ENCODE data around the gene KRTAP5-8. TPM values are rescaled to one million over a fixed set of nuclear protein-coding genes. Genes with fewer than 3 reads are reported as not detected.

KRTAP5-8 gene
- total and polyA plus RNA-seq, 2 of the 4 experiments (the other 2 are of a cell fraction), result 0.07 TPM; not detected in 1

- H3K4me1 ChIP-seq (ENCODE audit: control insufficient read depth, insufficient read depth, low read length), result no peaks in the 10 kb centered on the region
- TF ChIP-seq CEBPB (IDR thresholded peaks at IDR 0.05; ENCODE audit: low read depth, low read length) (no peak), POLR2A (IDR thresholded peaks at IDR 0.05; ENCODE audit: low read depth, low read length) (no peak), RCOR1 (IDR thresholded peaks at IDR 0.05; ENCODE audit: insufficient replicate concordance, low read length) (no peak), NFE2L2 (IDR thresholded peaks at IDR 0.05; ENCODE audit: low read depth, low read length) (no peak), FOS (IDR thresholded peaks at IDR 0.05; ENCODE audit: low read depth, low read length) (no peak), RAD21 (IDR thresholded peaks at IDR 0.05; ENCODE audit: low read length) (no peak), SMC3 (IDR thresholded peaks at IDR 0.05; ENCODE audit: low read depth, low read length) (no peak), CHD1 (IDR thresholded peaks at IDR 0.05; ENCODE audit: low read depth, low read length) (no peak), BHLHE40 (IDR thresholded peaks at IDR 0.05; ENCODE audit: low read depth, low read length) (no peak), MXI1 (IDR thresholded peaks at IDR 0.05; ENCODE audit: borderline replicate concordance, low read depth, low read length) (no peak), CTCF (conservative IDR thresholded peaks at IDR 0.05; ENCODE audit: low read depth, low read length) (no peak)
- 0 out of 2 replicates have a peak, but pooled peaks cover 4% of the 10 kb centered on the region for H3K9me1 ChIP-seq (ENCODE audit: insufficient read depth, low read length)
- POLR2A ChIA-PET (ENCODE audit: unreplicated experiment), result no interaction called here
- no peak overlapping the region for H4K8ac ChIP-seq (ENCODE audit: low read depth in 2 of 2, low read length in 2 of 2)
- CTCF ChIA-PET, result no interaction called here
- H3K4me2 ChIP-seq (ENCODE audit: low read depth, low read length), result no peak overlapping the region
- H3K27ac ChIP-seq (ENCODE audit: insufficient read depth, low read length), result no peak overlapping the region
- no peak overlapping the region for H4K5ac ChIP-seq (ENCODE audit: low read depth, low read length)
- no peak overlapping the region for H2BK15ac ChIP-seq (ENCODE audit: low read depth, low read length)
- intact Hi-C loops (cut with micrococcal nuclease) (no loop called here), dilution Hi-C loops (cut with HindIII; ENCODE audit: low sequenced_read_pairs, unreplicated experiment) (no loop called here), in situ Hi-C loops (cut with MboI; ENCODE audit: low sequenced_read_pairs) (no loop called here)
- ATAC-seq (ENCODE audit: low read depth) (no peak), DNase-seq (no peak)
- no peak overlapping the region for H2BK120ac ChIP-seq (ENCODE audit: low read depth, low read length)
- H3K9ac ChIP-seq (ENCODE audit: low read depth, low read length), result no peak overlapping the region
- H3K36me3 ChIP-seq (ENCODE audit: control insufficient read depth, insufficient read depth, low read length), result peaks cover 27% of the 10 kb centered on the region
- no peak overlapping the region for H2BK20ac ChIP-seq (ENCODE audit: low read depth, low read length)
- BruUV-seq (replicated peaks), result no TSS peak
- no peak overlapping the region for H2BK5ac ChIP-seq (ENCODE audit: low read depth, low read length, poor library complexity, severe bottlenecking)
- H4K20me1 ChIP-seq (ENCODE audit: insufficient read depth, low read length), result no peaks in the 10 kb centered on the region
- H3K56ac ChIP-seq (ENCODE audit: extremely low read depth, insufficient read depth, low read length), result no peak overlapping the region
- no peak overlapping the region for H3K18ac ChIP-seq (ENCODE audit: low read depth, low read length)
- H4K91ac ChIP-seq (ENCODE audit: insufficient read depth, low read depth, low read length), result no peak overlapping the region
- no peak overlapping the region for H3K23ac ChIP-seq (ENCODE audit: low read depth, low read length)
- no peak overlapping the region for H2AK9ac ChIP-seq (replicated peaks; ENCODE audit: low read depth, low read length, poor library complexity)
- WGBS, 2 experiments (ENCODE audit: extremely low coverage in 2 of 2, insufficient read length in 1 of 2), result no CpG with 5 or more reads among the region's 2 CpGs
- no peaks in the 10 kb centered on the region for H3K27me3 ChIP-seq (ENCODE audit: control insufficient read depth, insufficient read depth, low read length)
- H3K4me3 ChIP-seq (ENCODE audit: insufficient read depth, low read depth, low read length), result no peak overlapping the region
- no peaks in the 10 kb centered on the region for H3K79me1 ChIP-seq (ENCODE audit: low read depth in 1 of 2, low read length in 2 of 2)
- peaks cover 3% of the 10 kb centered on the region for H3K9me3 ChIP-seq (ENCODE audit: control insufficient read depth, insufficient read depth, low read length)
- no peak overlapping the region for H2AFZ ChIP-seq (replicated peaks; ENCODE audit: low read length, poor library complexity)
- H3K14ac ChIP-seq (replicated peaks; ENCODE audit: low read depth, low read length), result no peak overlapping the region
- H2AK5ac ChIP-seq (ENCODE audit: low read depth, low read length), result no peak overlapping the region
- no peak overlapping the region for H3K4ac ChIP-seq (ENCODE audit: low read depth, low read length)
These were observed 32.8 kb upstream of the KRTAP5-8 start for GRCh38 chr11:71505001-71505400.
